Measurements from ENCODE around the gene PLOD1.

DNA sequence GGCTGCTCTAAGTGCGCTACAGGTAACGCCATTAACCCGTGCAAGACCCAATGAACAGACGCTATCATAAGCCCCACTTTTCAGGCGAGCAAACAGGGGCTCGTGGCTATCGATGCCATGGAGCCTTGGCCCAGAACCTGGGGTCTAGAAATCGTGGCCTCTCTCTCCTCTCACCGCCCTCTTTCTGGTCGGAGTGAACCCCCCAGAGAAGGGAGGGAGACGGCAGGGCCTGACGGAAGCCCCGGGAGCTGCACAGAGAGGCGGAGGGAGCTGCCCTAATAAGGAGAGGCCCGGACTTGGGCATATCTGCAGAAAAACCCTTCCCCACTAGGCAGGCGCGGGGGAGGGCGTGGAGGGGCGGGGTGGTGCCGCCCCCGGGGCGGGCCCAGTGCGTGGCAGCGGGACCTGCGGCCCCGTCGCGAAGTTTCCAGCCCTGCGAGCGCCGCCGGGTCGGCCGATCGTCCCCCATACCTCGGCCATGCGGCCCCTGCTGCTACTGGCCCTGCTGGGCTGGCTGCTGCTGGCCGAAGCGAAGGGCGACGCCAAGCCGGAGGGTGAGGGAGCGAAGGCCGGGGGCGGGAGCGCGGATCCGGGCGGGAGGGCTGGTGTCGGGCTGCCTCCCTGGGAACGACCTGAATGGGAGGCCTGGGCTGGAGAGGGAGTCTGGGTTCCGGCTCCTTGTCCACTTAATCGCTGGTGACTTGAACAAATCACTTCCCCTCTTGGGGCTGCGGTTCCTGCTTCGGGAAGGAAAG, at the start of gene PLOD1:
- TF ChIP-seq EP300 (IDR thresholded peaks at IDR 0.05; ENCODE audit: low read depth), result no peak
- TF ChIP-seq, protein P1, sequence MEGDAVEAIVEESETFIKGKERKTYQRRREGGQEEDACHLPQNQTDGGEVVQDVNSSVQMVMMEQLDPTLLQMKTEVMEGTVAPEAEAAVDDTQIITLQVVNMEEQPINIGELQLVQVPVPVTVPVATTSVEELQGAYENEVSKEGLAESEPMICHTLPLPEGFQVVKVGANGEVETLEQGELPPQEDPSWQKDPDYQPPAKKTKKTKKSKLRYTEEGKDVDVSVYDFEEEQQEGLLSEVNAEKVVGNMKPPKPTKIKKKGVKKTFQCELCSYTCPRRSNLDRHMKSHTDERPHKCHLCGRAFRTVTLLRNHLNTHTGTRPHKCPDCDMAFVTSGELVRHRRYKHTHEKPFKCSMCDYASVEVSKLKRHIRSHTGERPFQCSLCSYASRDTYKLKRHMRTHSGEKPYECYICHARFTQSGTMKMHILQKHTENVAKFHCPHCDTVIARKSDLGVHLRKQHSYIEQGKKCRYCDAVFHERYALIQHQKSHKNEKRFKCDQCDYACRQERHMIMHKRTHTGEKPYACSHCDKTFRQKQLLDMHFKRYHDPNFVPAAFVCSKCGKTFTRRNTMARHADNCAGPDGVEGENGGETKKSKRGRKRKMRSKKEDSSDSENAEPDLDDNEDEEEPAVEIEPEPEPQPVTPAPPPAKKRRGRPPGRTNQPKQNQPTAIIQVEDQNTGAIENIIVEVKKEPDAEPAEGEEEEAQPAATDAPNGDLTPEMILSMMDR (IDR thresholded peaks at IDR 0.05), result no peak
- peak; percentile 57 to 78 (median 72) for TF ChIP-seq POLR2AphosphoS5 (IDR thresholded peaks at IDR 0.05)
- TF ChIP-seq POLR2A (IDR thresholded peaks at IDR 0.05), result peak; percentile 47

Data from transverse colon (tissue), 4 donors.